Stimulated activated CD8-positive, alpha-beta memory T cell treated with anti-CD3 and anti-CD28 coated beads, Interleukin-15, amount 100 ng/mL, for 24 hours (primary cell): ENCODE results near the gene GTPBP8.
A peak's percentile ranks its signal among the peaks of the same experiment; 100 is the strongest.
"Not testable (repeated sequence)": the region's sequence is repeated elsewhere in the genome, so short reads cannot be mapped to it uniquely, and the experiment has no call there.

Source experiments
- DNase-seq: peaks from one replicate; pipeline ENCODE4 v3.0.0-alpha.2; 2020; ENCODE audit warnings: low read depth

Gene GTPBP8

GRCh38 chr3:113000691-113001090 lies 9.9 kb downstream of the GTPBP8 start:
- DNase-seq: no peak

GRCh38 chr3:113002037-113002436 lies 11.3 kb downstream of the GTPBP8 start:
- DNase-seq: no peak

- no peak for DNase-seq
Observed at GRCh38 chr3:113002679-113003078, 11.9 kb downstream of the GTPBP8 start.

- no peak for DNase-seq
Observed at GRCh38 chr3:113005611-113006010, 14.8 kb downstream of the GTPBP8 start.

- no peak for DNase-seq
Observed at GRCh38 chr3:113006359-113007056, 15.7 kb downstream of the GTPBP8 start.

- no peak for DNase-seq
Observed at GRCh38 chr3:113008117-113008516, 17.3 kb downstream of the GTPBP8 start.

- DNase-seq: no peak
Observed at GRCh38 chr3:113013593-113013992, 22.8 kb downstream of the GTPBP8 start.

- no peak for DNase-seq
Observed at GRCh38 chr3:113018536-113019181, 27.9 kb downstream of the GTPBP8 start.

GRCh38 chr3:113019182-113020137 lies 28.7 kb downstream of the GTPBP8 start:
- DNase-seq: peak; percentile 69

GRCh38 chr3:113021471-113021870 lies 30.7 kb downstream of the GTPBP8 start:
- DNase-seq: no peak

GRCh38 chr3:113034011-113034410 lies 43.2 kb downstream of the GTPBP8 start:
- DNase-seq: no peak

GRCh38 chr3:113035387-113035982 lies 44.7 kb downstream of the GTPBP8 start:
- DNase-seq: no peak

- DNase-seq: no peak
Observed at GRCh38 chr3:113038328-113038727, 47.5 kb downstream of the GTPBP8 start.

- no peak for DNase-seq
Observed at GRCh38 chr3:113039546-113039945, 48.8 kb downstream of the GTPBP8 start.

- DNase-seq: no peak
Observed at GRCh38 chr3:113040231-113040630, 49.4 kb downstream of the GTPBP8 start.

- DNase-seq: no peak
Observed at GRCh38 chr3:113043686-113044085, 52.9 kb downstream of the GTPBP8 start.

- DNase-seq: not testable (repeated sequence)
Observed at GRCh38 chr3:113046186-113046965, 55.6 kb downstream of the GTPBP8 start.

GRCh38 chr3:113051302-113051711 lies 60.5 kb downstream of the GTPBP8 start:
- peak; percentile 66 for DNase-seq
